ENCODE results near the gene AKT1. TPM values are rescaled to one million over a fixed set of nuclear protein-coding genes. Genes with fewer than 3 reads are reported as not detected.

AKT1 gene
- total and polyA plus RNA-seq, 2 experiments from 2014 or later, result 19.2 to 78.7 TPM

DNA sequence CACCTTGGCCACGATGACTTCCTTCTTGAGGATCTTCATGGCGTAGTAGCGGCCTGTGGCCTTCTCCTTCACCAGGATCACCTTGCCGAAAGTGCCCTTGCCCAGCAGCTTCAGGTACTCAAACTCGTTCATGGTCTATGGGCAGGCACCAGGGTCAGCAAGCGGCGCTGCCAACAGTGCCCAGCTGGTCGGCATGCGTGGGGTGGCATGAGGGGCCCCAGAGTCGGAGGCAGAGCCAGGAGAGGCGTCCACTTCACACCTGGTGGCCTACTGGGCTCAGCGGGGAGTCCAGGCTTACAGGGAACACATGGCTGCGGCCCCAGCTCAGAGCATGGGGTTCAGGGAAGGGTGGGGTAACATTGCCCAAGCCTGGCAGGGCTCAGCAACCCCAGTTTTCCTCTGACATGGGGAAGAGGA lies 20.5 kb downstream of the AKT1 start:
- no peaks in the 10 kb centered on the region for H3K4me1 ChIP-seq (ENCODE audit: insufficient read depth)
- no peak overlapping the region for H3K27ac ChIP-seq (ENCODE audit: low read depth)
- 0 out of 2 replicates have a peak, but pooled peaks cover 5% of the 10 kb centered on the region for H3K36me3 ChIP-seq (ENCODE audit: insufficient read depth)
- no peaks in the 10 kb centered on the region for H4K20me1 ChIP-seq (replicated peaks; ENCODE audit: insufficient read depth)
- Mint-ChIP-seq H3K27me3 (ENCODE audit: insufficient read depth, low read depth, poor library complexity) (peaks cover 4% of the 10 kb centered on the region), H3K36me3 (ENCODE audit: low read depth) (peaks cover 32% of the 10 kb centered on the region), H3K9me3 (peaks cover 6% of the 10 kb centered on the region; the same call in 2 of the 3 replicates), H3K4me3 (no peak overlapping the region), H3K27ac (no peak overlapping the region), H3K4me1 (peaks cover 2% of the 10 kb centered on the region)
- H3K9me2 ChIP-seq (ENCODE audit: insufficient read depth), result no peaks in the 10 kb centered on the region
- H3K79me2 ChIP-seq (replicated peaks; ENCODE audit: insufficient read depth), result no peaks in the 10 kb centered on the region
- no peak for DNase-seq (ENCODE audit: low spot score)
- H3K27me3 ChIP-seq (ENCODE audit: insufficient read depth), result no peaks in the 10 kb centered on the region
- no peak overlapping the region for H3K4me2 ChIP-seq
- no peak overlapping the region for H3K4me3 ChIP-seq
- no peak for ATAC-seq
- H2AFZ ChIP-seq, result no peak overlapping the region
- no peaks in the 10 kb centered on the region for H3F3A ChIP-seq (replicated peaks; ENCODE audit: low read depth)
- TF ChIP-seq, protein P1, sequence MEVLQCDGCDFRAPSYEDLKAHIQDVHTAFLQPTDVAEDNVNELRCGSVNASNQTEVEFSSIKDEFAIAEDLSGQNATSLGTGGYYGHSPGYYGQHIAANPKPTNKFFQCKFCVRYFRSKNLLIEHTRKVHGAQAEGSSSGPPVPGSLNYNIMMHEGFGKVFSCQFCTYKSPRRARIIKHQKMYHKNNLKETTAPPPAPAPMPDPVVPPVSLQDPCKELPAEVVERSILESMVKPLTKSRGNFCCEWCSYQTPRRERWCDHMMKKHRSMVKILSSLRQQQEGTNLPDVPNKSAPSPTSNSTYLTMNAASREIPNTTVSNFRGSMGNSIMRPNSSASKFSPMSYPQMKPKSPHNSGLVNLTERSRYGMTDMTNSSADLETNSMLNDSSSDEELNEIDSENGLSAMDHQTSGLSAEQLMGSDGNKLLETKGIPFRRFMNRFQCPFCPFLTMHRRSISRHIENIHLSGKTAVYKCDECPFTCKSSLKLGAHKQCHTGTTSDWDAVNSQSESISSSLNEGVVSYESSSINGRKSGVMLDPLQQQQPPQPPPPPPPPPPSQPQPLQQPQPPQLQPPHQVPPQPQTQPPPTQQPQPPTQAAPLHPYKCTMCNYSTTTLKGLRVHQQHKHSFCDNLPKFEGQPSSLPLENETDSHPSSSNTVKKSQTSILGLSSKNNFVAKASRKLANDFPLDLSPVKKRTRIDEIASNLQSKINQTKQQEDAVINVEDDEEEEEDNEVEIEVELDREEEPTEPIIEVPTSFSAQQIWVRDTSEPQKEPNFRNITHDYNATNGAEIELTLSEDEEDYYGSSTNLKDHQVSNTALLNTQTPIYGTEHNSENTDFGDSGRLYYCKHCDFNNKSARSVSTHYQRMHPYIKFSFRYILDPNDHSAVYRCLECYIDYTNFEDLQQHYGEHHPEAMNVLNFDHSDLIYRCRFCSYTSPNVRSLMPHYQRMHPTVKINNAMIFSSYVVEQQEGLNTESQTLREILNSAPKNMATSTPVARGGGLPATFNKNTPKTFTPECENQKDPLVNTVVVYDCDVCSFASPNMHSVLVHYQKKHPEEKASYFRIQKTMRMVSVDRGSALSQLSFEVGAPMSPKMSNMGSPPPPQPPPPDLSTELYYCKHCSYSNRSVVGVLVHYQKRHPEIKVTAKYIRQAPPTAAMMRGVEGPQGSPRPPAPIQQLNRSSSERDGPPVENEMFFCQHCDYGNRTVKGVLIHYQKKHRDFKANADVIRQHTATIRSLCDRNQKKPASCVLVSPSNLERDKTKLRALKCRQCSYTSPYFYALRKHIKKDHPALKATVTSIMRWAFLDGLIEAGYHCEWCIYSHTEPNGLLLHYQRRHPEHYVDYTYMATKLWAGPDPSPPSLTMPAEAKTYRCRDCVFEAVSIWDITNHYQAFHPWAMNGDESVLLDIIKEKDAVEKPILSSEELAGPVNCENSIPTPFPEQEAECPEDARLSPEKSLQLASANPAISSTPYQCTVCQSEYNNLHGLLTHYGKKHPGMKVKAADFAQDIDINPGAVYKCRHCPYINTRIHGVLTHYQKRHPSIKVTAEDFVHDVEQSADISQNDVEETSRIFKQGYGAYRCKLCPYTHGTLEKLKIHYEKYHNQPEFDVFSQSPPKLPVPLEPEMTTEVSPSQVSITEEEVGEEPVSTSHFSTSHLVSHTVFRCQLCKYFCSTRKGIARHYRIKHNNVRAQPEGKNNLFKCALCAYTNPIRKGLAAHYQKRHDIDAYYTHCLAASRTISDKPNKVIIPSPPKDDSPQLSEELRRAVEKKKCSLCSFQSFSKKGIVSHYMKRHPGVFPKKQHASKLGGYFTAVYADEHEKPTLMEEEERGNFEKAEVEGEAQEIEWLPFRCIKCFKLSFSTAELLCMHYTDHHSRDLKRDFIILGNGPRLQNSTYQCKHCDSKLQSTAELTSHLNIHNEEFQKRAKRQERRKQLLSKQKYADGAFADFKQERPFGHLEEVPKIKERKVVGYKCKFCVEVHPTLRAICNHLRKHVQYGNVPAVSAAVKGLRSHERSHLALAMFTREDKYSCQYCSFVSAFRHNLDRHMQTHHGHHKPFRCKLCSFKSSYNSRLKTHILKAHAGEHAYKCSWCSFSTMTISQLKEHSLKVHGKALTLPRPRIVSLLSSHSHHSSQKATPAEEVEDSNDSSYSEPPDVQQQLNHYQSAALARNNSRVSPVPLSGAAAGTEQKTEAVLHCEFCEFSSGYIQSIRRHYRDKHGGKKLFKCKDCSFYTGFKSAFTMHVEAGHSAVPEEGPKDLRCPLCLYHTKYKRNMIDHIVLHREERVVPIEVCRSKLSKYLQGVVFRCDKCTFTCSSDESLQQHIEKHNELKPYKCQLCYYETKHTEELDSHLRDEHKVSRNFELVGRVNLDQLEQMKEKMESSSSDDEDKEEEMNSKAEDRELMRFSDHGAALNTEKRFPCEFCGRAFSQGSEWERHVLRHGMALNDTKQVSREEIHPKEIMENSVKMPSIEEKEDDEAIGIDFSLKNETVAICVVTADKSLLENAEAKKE (CRISPR knock-in tag; IDR thresholded peaks at IDR 0.05), result no peak
- TF ChIP-seq JUNB (IDR thresholded peaks at IDR 0.05; ENCODE audit: unreplicated experiment), result no peak
- TF ChIP-seq ZNF114 (CRISPR knock-in tag; IDR thresholded peaks at IDR 0.05), result no peak
- TF ChIP-seq EZH2 (IDR thresholded peaks at IDR 0.05; ENCODE audit: low read depth, unreplicated experiment), result no peak

DNA sequence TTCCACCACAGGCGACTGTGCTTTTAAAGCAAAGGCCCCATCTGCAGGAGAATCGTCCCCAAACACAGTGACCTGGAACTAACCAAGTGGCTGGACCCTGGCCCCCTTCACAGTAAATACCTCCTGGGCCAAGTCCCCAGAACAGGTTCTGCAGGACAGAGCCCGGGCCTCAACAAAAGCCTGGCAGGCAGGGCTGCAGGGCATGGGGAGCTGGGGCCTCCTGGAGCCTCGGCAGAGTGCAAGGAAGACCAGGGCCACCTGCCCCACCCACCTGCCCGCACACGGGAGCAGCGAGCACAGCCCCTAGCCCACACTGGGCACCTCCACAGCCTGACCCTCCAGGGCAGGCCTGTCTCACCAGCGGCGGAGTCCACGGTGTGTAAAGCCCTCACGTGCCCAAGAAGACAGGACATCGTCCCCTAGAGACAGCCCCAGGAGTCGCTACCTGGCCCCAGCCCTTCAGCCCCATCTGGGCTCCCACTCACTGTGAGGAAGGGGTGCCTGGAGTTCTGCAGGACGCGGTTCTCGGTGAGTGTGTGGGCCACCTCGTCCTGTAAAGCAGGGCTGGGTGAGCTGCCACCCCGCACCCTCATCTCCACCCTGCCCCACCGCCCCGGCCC lies 21.0 kb downstream of the AKT1 start:
- H3K4me1 ChIP-seq (ENCODE audit: insufficient read depth), result peaks cover 2% of the 10 kb centered on the region; the same call in 1 of the 2 replicates
- no peaks in the 10 kb centered on the region for H3K27me3 ChIP-seq (ENCODE audit: insufficient read depth)
- H3K36me3 Mint-ChIP-seq (ENCODE audit: low read depth), result peaks cover 37% of the 10 kb centered on the region
- no peak for ATAC-seq
- no peak overlapping the region for H2AFZ ChIP-seq
- H3K36me3 ChIP-seq (ENCODE audit: insufficient read depth), result 0 out of 2 replicates have a peak, but pooled peaks cover 5% of the 10 kb centered on the region
- H3K4me1 Mint-ChIP-seq, result peaks cover 7% of the 10 kb centered on the region
- no peak for DNase-seq (ENCODE audit: low spot score)
- no peak overlapping the region for H3K27ac Mint-ChIP-seq
- H3K27me3 Mint-ChIP-seq (ENCODE audit: insufficient read depth, low read depth, poor library complexity), result peaks cover 4% of the 10 kb centered on the region
- no peak overlapping the region for H3K4me2 ChIP-seq
- H3K4me3 ChIP-seq, result no peak overlapping the region
- H3K4me3 Mint-ChIP-seq, result no peak overlapping the region
- H4K20me1 ChIP-seq (replicated peaks; ENCODE audit: insufficient read depth), result no peaks in the 10 kb centered on the region
- no peaks in the 10 kb centered on the region for H3K79me2 ChIP-seq (replicated peaks; ENCODE audit: insufficient read depth)
- no peaks in the 10 kb centered on the region for H3K9me2 ChIP-seq (ENCODE audit: insufficient read depth)
- H3K9me3 Mint-ChIP-seq, result peaks cover 6% of the 10 kb centered on the region; the same call in 2 of the 3 replicates
- H3F3A ChIP-seq (replicated peaks; ENCODE audit: low read depth), result no peaks in the 10 kb centered on the region
- no peak overlapping the region for H3K27ac ChIP-seq (ENCODE audit: low read depth)
- no peak for TF ChIP-seq ZNF331 (CRISPR knock-in tag; IDR thresholded peaks at IDR 0.05; ENCODE audit: low read depth)
- TF ChIP-seq, protein P1 (CRISPR knock-in tag; IDR thresholded peaks at IDR 0.05), result no peak
- TF ChIP-seq EZH2 (IDR thresholded peaks at IDR 0.05; ENCODE audit: low read depth, unreplicated experiment), result no peak

Data from GM23338 (cell line).